ENCODE results near the gene TCTN1. TPM values are rescaled to one million over a fixed set of nuclear protein-coding genes. Genes with fewer than 3 reads are reported as not detected.
"Not testable (repeated sequence)": the region's sequence is repeated elsewhere in the genome, so short reads cannot be mapped to it uniquely, and the experiment has no call there.

The TCTN1 gene
- total and polyA plus RNA-seq, 2 donors = 22.5 to 82.5 TPM

DNA sequence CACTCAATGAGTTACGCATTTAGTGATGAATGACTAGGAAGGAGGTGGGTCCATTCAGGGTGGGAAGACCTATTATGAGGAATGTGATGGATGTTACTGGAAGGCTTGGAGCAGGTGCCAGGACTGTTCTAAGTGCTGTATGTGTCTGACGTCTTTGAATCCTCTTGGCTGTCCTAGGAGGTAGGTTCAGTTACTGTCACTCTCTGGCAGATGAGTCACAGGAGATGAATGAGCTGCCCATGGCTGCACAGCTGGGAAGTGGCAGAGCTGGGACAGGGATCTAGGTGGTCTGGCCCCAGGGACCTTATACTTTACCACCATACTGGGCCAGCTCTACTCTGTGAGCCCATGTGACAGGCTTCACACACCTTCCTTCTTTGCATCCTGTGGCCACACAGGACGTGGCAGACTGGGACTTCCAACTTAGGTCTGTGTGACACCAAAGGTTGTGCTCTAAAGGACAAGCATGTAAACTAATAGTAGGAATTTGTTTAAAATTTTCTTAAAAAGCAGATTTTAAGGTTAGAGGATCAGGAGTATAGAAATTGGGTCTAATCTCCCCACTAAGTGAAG is 24.0 kb downstream of the TCTN1 start:
- WGBS = 91% methylated on average over 3 of the region's 3 CpGs
- H3K36me3 ChIP-seq (ENCODE audit: insufficient read depth) = no peaks in the 10 kb centered on the region
- DNase-seq (ENCODE audit: extremely low spot score) = no peak
- H3K27ac ChIP-seq (ENCODE audit: low read depth) = no peak overlapping the region
- H3K4me3 ChIP-seq (ENCODE audit: low read depth, low read length) = no peak overlapping the region
- H3K4me1 ChIP-seq (ENCODE audit: insufficient read depth) = no peaks in the 10 kb centered on the region

DNA sequence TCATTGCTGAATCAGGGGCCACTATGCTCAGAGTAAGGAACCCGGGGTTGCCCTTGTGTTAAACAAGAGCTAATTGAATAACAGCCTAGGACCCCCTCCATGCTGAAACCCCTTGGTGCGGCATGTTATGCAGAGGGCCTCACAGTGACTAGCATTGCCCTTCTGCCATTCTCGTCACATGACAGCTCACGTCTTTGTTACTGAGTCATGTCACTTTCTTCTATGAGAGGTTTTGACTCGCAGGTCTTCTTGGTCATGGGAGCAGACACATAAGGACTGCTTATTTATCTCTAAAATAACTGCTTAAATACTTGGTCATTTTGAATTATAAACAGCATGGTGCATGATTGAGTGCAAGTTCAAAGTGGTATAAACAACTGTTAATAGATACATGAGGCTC is 24.9 kb downstream of the TCTN1 start:
- Histone ChIP-seq H3K36me3 (ENCODE audit: insufficient read depth) (no peaks in the 10 kb centered on the region), H3K27ac (ENCODE audit: low read depth) (no peak overlapping the region), H3K4me3 (ENCODE audit: low read depth, low read length) (no peak overlapping the region), H3K4me1 (ENCODE audit: insufficient read depth) (no peaks in the 10 kb centered on the region)
- no peak for DNase-seq (ENCODE audit: extremely low spot score)
- WGBS = 93% methylated on average over 5 of the region's 5 CpGs

DNA sequence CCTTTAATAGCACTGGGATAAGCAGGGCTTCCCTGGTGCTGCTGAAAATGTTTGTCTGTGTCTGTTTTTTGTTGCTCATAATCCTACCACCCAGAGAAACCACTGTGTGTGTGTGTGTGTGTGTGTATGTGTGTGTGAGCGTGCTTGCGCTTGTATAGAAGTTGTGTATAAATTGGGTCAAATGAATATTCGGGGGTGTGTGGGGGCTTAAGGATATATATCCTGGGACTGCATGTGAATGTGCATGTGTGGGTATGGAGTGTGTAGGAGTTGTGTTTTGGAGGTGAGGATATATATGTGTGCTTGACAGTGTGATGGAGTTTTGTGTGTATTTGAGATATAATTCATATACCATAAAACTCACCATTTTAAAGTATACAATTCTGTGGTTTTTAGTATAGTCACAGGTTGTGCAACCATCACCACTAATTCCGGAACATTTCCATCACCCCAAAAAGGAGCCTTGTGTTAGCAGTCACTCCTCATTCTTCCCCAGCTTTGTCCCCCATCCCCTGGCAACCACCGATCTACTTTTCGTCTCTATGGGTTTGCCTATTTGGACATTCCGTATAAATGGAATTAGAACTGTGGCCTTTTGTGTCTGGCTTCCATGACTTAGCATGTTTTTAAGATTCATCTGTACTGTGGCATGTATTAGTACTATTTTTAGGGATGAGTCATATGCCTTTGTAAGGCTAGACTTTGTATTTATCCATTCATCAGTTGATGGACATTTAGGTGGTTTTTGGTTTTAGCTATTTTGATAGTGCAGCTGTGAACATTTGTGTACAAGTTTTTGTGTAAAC is 25.6 kb downstream of the TCTN1 start:
- no peaks in the 10 kb centered on the region for H3K4me1 ChIP-seq (ENCODE audit: insufficient read depth)
- WGBS = 85% methylated on average over 7 of the region's 7 CpGs
- H3K27ac ChIP-seq (ENCODE audit: low read depth) = no peak overlapping the region
- H3K4me3 ChIP-seq (ENCODE audit: low read depth, low read length) = no peak overlapping the region
- no peaks in the 10 kb centered on the region for H3K36me3 ChIP-seq (ENCODE audit: insufficient read depth)
- no peak for DNase-seq (ENCODE audit: extremely low spot score)

DNA sequence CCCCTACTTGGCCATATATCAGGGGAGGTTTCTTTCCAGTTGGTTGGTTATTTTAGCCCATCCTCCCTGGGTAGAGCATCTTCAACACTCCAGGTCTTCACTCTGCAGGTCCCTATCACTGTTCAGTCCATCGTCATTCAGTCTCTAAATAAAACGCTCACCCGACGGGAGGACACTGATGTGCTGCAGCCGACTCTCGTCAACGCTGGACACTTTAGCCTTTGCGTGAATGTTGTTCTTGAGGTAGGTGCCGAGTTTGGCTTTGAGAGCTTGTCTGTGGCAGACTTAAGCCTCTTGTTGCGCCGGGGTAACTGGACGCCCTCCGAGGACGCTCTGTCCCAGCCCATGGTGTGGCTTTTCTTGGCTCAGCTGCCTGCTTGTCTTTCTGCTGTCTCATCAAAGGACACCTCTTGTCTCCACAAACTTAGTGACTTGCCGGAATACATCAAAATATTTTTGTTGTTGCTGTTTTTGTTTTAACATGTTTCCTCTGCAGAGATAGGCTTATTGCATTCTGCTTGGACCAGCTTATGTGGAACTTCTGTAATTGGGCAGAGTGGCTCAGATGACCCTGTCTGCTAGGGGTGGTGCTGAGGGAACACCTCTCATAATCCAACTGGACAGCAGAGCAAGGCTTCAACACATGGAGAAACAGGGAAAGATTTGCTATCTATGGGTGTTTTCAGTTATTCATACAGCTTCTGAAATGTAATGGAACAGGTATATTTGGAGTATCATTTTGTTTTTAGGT is 26.5 kb downstream of the TCTN1 start:
- no peak for DNase-seq (ENCODE audit: extremely low spot score)
- H3K27ac ChIP-seq (ENCODE audit: low read depth) = no peak overlapping the region
- no peaks in the 10 kb centered on the region for H3K36me3 ChIP-seq (ENCODE audit: insufficient read depth)
- H3K4me1 ChIP-seq (ENCODE audit: insufficient read depth) = no peaks in the 10 kb centered on the region
- no peak overlapping the region for H3K4me3 ChIP-seq (ENCODE audit: low read depth, low read length)
- WGBS = 92% methylated on average over 15 of the region's 15 CpGs

DNA sequence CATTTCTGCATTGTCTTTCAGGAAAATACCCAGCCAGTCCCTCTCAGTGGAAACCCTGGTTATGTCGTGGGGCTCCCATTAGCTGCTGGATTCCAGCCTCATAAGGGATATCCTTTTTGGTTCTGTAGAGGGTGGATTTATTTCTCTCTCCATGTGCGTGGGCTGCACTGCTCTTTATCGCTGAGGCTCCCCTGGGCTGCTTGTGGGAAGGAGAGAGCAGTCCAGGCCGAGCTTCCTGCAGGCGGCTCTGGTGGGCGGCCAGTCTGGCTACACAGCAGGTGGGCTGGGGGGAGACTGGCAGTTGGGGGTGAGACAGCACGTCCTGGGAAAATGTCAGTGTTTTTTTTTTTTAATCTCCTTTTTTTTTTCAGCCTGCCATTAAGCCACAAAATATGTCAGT is 27.6 kb downstream of the TCTN1 start:
- Histone ChIP-seq H3K4me3 (ENCODE audit: low read depth, low read length) (no peak overlapping the region), H3K4me1 (ENCODE audit: insufficient read depth) (no peaks in the 10 kb centered on the region), H3K36me3 (ENCODE audit: insufficient read depth) (no peaks in the 10 kb centered on the region), H3K27ac (ENCODE audit: low read depth) (no peak overlapping the region)
- DNase-seq (ENCODE audit: extremely low spot score) = no peak
- 53% methylated on average over 7 of the region's 7 CpGs for WGBS

DNA sequence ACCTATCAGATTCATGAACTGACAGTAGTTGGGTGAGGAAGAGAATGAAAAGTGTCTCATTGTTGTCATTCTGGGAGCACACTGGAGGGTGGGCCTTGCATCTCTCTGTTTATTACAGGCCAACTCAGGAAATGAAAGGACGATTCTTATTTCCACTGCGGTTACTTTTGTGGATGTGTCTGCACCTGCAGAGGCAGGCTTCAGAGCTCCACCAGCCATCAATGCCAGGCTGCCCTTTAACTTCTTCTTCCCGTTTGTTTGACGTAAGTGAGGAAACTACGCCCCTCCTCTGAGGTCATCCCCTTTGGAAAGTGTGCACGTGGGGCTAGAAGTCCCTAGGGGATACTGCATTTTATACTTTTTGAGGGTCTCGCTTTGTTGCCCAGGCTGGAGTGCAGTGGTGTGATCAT is 33.7 kb downstream of the TCTN1 start:
- Histone ChIP-seq H3K4me1 (ENCODE audit: insufficient read depth) (no peaks in the 10 kb centered on the region), H3K36me3 (ENCODE audit: insufficient read depth) (no peaks in the 10 kb centered on the region), H3K27ac (ENCODE audit: low read depth) (no peak overlapping the region), H3K4me3 (ENCODE audit: low read depth, low read length) (no peak overlapping the region)
- 78% methylated on average over 7 of the region's 7 CpGs for WGBS
- DNase-seq (ENCODE audit: extremely low spot score) = no peak

DNA sequence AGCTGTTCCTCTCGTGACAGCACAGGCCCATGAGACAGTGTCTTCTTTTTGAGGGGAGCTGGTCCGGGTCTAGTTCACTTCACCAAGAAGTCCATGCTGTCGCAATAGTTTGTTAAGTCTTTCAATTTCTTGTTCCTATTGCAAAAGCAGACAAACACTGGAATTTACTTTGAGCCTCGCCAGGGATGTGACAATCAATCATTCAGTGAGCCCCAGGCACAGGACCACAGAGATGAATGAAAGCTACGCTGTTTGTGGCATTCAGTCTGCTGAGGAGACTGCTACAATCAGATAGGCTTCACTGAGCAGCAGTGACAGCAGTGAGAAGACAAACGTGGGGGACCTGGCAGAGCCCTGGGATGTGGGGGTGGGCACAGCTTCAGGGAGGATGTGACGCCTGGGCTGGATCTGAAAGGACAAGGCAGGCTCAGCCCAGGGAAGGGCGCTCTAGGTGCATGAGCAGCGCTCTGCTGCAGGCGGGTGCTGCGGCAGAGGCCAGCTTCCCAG is 35.5 kb downstream of the TCTN1 start:
- no peaks in the 10 kb centered on the region for H3K36me3 ChIP-seq (ENCODE audit: insufficient read depth)
- no peak for DNase-seq (ENCODE audit: extremely low spot score)
- WGBS = 84% methylated on average over 11 of the region's 11 CpGs
- H3K4me3 ChIP-seq (ENCODE audit: low read depth, low read length) = no peak overlapping the region
- H3K4me1 ChIP-seq (ENCODE audit: insufficient read depth) = no peaks in the 10 kb centered on the region
- H3K27ac ChIP-seq (ENCODE audit: low read depth) = no peak overlapping the region

DNA sequence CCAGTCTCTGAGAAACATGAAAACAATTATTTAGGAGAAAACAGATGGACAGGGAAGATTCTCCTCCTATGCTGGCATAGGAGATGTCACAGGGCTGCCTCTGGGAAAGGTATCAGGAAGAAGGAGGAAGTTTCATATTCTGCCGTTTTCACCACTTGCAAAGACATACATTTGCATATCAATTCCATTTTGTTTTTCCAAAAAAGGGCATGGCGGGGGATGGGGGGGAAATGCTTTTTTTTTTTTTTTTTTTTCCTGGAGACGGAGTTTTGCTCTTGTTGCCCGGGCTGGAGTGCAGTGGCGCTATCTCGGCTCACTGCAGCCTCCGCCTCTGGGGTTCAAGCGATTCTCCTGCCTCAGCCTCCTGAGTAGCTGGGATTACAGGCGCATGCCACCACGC is 40.3 kb downstream of the TCTN1 start:
- WGBS = 93% methylated on average over 10 of the region's 10 CpGs
- not testable (repeated sequence) for H3K36me3 ChIP-seq (ENCODE audit: insufficient read depth); H3K4me3 ChIP-seq (ENCODE audit: low read depth, low read length); H3K27ac ChIP-seq (ENCODE audit: low read depth); H3K4me1 ChIP-seq (ENCODE audit: insufficient read depth); DNase-seq (ENCODE audit: extremely low spot score)

DNA sequence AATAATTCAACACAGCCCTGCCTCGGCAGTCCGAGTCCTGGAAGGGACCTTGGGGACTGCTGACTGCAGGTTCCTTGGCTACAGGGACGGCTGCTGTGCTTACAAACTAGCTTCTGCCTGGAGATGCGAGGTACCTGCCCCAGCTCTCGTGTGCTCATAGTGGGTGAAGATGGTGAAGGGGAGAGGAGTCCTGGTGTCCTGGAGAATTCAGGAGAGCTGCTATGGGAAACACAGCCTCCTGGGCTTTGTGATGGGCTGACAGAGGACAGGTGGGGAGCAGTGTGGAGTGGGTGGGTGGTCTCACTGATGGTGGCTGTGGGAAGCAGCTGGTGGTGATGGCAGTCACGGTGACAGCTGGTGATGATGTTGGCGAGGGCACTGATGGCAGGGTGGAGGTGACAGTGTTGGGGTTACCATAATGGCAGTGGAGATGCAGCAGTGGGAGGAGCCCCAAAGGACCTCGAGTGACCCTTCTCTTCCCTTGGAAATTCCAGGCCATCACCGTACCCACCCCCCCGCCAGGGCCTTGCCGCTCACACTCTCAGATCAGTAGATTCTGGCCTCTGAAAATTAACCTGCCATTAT is 42.2 kb downstream of the TCTN1 start:
- 91% methylated on average over 11 of the region's 11 CpGs for WGBS
- no peak overlapping the region for H3K27ac ChIP-seq (ENCODE audit: low read depth)
- no peak overlapping the region for H3K4me3 ChIP-seq (ENCODE audit: low read depth, low read length)
- no peak for DNase-seq (ENCODE audit: extremely low spot score)
- H3K36me3 ChIP-seq (ENCODE audit: insufficient read depth) = no peaks in the 10 kb centered on the region
- H3K4me1 ChIP-seq (ENCODE audit: insufficient read depth) = no peaks in the 10 kb centered on the region

DNA sequence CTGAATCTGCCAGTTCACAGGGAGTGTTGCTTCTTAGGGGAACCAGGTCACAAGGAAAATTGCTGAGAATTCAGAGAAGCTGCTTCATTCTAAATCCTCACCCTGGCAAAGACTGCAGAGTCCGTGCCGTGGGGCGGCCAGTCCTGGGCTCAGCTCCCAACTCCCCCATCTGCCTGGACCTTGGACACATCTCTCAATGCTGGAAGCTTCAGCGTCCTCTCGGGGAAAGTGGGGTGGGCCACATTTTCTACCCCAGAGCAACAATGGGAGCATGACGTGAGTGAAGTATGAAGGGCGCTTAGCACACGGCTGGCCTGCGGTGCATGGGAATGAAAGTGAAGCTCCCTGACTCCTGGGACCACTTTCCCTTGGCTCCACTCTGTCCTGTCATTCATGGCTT is 43.8 kb downstream of the TCTN1 start:
- DNase-seq (ENCODE audit: extremely low spot score) = no peak
- WGBS = 65% methylated on average over 9 of the region's 9 CpGs
- H3K36me3 ChIP-seq (ENCODE audit: insufficient read depth) = no peaks in the 10 kb centered on the region

DNA sequence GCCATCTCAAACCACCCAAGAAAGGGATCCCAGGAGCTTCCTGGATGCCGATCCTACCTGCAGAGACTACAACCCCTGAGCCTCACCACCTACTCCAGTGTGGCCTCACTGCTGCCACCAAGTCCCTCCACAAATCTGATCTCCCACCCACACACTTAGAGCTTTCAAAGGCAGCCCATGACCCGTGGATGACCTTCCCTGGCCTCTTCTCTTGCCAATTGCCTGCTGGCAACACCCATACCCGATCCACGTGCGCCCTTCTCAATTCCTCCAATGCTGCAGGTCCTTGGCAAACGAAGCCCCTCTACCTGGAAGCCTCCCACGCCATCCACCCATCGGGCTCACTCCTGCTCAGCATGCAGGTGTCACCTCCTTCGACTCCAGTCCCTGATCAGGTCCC is 44.3 kb downstream of the TCTN1 start:
- Histone ChIP-seq H3K27ac (ENCODE audit: low read depth) (no peak overlapping the region), H3K36me3 (ENCODE audit: insufficient read depth) (no peaks in the 10 kb centered on the region), H3K4me3 (ENCODE audit: low read depth, low read length) (no peak overlapping the region), H3K4me1 (ENCODE audit: insufficient read depth) (no peaks in the 10 kb centered on the region)
- 85% methylated on average over 9 of the region's 9 CpGs for WGBS
- DNase-seq (ENCODE audit: extremely low spot score) = no peak

More for the DNA sequence above, 43.8 kb downstream of the TCTN1 start:
- H3K4me3 ChIP-seq (ENCODE audit: low read depth, low read length) = no peak overlapping the region
- no peak overlapping the region for H3K27ac ChIP-seq (ENCODE audit: low read depth)
- H3K4me1 ChIP-seq (ENCODE audit: insufficient read depth) = no peaks in the 10 kb centered on the region

DNA sequence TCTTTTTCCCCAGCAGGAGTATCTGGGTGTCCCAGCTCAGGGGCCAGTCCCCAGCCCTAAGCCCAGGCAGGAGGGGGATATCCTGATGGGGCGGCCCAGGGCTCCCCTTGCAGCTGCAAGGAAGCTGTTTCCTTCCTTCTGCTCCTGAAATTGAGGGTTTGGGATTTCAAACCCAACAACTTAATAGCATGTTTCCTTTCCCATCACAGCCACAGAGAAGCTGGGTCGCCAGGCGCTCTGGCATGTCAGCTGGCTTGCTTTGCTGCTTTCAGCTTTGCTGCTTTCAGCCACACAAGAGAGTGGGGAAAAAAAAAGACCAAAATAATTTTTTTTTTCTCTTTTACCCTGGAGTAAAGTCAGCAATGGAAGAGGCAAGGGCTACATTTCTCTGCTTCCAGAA is 44.9 kb downstream of the TCTN1 start:
- Histone ChIP-seq H3K4me3 (ENCODE audit: low read depth, low read length) (no peak overlapping the region), H3K4me1 (ENCODE audit: insufficient read depth) (no peaks in the 10 kb centered on the region), H3K36me3 (ENCODE audit: insufficient read depth) (no peaks in the 10 kb centered on the region), H3K27ac (ENCODE audit: low read depth) (no peak overlapping the region)
- DNase-seq (ENCODE audit: extremely low spot score) = no peak
- WGBS = 89% methylated on average over 3 of the region's 3 CpGs

DNA sequence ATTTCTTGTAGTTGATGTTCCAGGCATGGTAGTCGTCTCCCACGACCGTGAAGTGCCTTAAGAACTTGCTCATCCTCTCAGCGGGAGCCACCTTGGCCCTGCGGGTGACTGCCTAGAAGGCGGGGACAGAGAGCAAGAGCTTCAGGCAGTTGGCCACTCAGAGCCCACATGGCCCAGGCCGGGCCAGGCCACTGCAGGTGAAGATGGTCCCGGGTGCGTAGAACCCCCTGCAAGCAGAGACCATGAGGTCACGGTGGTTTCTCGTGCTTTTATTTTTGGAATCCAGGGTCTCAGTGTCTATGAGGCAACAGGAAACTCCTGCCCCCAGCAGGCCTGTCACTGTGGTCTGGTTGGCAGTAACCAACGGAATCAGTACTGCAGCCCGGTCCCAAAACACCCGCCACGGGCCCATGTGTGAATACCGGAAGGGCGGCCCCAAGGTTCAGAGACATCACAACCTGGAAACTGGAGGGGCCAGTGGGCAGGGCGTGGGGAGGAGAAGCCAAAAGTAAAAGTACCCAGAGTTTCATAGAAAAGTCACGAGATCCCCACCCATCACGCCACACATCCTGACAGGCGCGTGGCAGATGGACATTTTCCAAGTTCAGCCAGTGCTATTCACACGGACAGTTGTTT is 47.5 kb downstream of the TCTN1 start:
- H3K27ac ChIP-seq (ENCODE audit: low read depth) = no peak overlapping the region
- no peak overlapping the region for H3K4me3 ChIP-seq (ENCODE audit: low read depth, low read length)
- no peak for DNase-seq (ENCODE audit: extremely low spot score)
- no peaks in the 10 kb centered on the region for H3K4me1 ChIP-seq (ENCODE audit: insufficient read depth)
- 80% methylated on average over 23 of the region's 23 CpGs for WGBS
- no peaks in the 10 kb centered on the region for H3K36me3 ChIP-seq (ENCODE audit: insufficient read depth)

Measured in urinary bladder (tissue), 4 donors.